Jurkat, Clone E6-1 (cell line): Measurements from ENCODE around the gene PRKACB.
"Not testable (repeated sequence)": the region's sequence is repeated elsewhere in the genome, so short reads cannot be mapped to it uniquely, and the experiment has no call there.

ENCODE experiments used
- DNase-seq: peaks from one replicate; pipeline ENCODE4 v3.0.0-alpha.2; 2011; ENCODE audit warnings: low read depth, low spot score
- H3K4me3 ChIP-seq: 2 replicates; pipeline ENCODE4 v1.5.1; 2011; ENCODE audit warnings: mild to moderate bottlenecking, low read length, control low read depth, moderate library complexity

Gene PRKACB

GRCh38 chr1:84202126-84202525, 58.1 kb downstream of the PRKACB start:
- H3K4me3 ChIP-seq = no peak overlapping the region
- DNase-seq = no peak

GRCh38 chr1:84206375-84206774, 62.3 kb downstream of the PRKACB start:
- no peak overlapping the region for H3K4me3 ChIP-seq
- no peak for DNase-seq

- no peak overlapping the region for H3K4me3 ChIP-seq
- DNase-seq = no peak
Observed at GRCh38 chr1:84208935-84209334, 64.9 kb downstream of the PRKACB start.

GRCh38 chr1:84214115-84214956, 70.3 kb downstream of the PRKACB start:
- H3K4me3 ChIP-seq = no peak overlapping the region
- DNase-seq = no peak

- DNase-seq = no peak
- H3K4me3 ChIP-seq = no peak overlapping the region
Observed at GRCh38 chr1:84217239-84217638, 73.2 kb downstream of the PRKACB start.

GRCh38 chr1:84223751-84224432, 79.8 kb downstream of the PRKACB start:
- no peak for DNase-seq
- H3K4me3 ChIP-seq = no peak overlapping the region

GRCh38 chr1:84224905-84225304, 80.8 kb downstream of the PRKACB start:
- H3K4me3 ChIP-seq = no peak overlapping the region
- no peak for DNase-seq

GRCh38 chr1:84225646-84226045, 81.6 kb downstream of the PRKACB start:
- no peak overlapping the region for H3K4me3 ChIP-seq
- peak; percentile 11 for DNase-seq

- not testable (repeated sequence) for H3K4me3 ChIP-seq, DNase-seq
Observed at GRCh38 chr1:84232676-84233075, 88.6 kb downstream of the PRKACB start.

GRCh38 chr1:84236256-84236655, 92.2 kb downstream of the PRKACB start:
- DNase-seq = no peak
- no peak overlapping the region for H3K4me3 ChIP-seq

GRCh38 chr1:84242641-84243040, 98.6 kb downstream of the PRKACB start:
- no peak overlapping the region for H3K4me3 ChIP-seq
- no peak for DNase-seq

- no peak overlapping the region for H3K4me3 ChIP-seq
- no peak for DNase-seq
Observed at GRCh38 chr1:84245563-84245962, 101.5 kb downstream of the PRKACB start.

GRCh38 chr1:84246213-84246612, 102.1 kb downstream of the PRKACB start:
- no peak for DNase-seq
- H3K4me3 ChIP-seq = no peak overlapping the region

- DNase-seq = no peak
- no peak overlapping the region for H3K4me3 ChIP-seq
Observed at GRCh38 chr1:84247425-84248220, 103.6 kb downstream of the PRKACB start.

- no peak overlapping the region for H3K4me3 ChIP-seq
- no peak for DNase-seq
Observed at GRCh38 chr1:84250668-84251067, 106.6 kb downstream of the PRKACB start.

- no peak overlapping the region for H3K4me3 ChIP-seq
- no peak for DNase-seq
Observed at GRCh38 chr1:84253036-84253435, 109.0 kb downstream of the PRKACB start.

GRCh38 chr1:84253891-84254290, 109.8 kb downstream of the PRKACB start:
- no peak overlapping the region for H3K4me3 ChIP-seq
- no peak for DNase-seq

GRCh38 chr1:84254703-84255238, 110.7 kb downstream of the PRKACB start:
- no peak overlapping the region for H3K4me3 ChIP-seq
- DNase-seq = no peak

GRCh38 chr1:84255582-84255981, 111.5 kb downstream of the PRKACB start:
- H3K4me3 ChIP-seq = no peak overlapping the region
- no peak for DNase-seq

GRCh38 chr1:84257617-84258016, 113.5 kb downstream of the PRKACB start:
- no peak for DNase-seq
- H3K4me3 ChIP-seq = no peak overlapping the region
